Nephron (organoid): ENCODE data around the gene FKBP4.
A peak's percentile ranks its signal among the peaks of the same experiment; 100 is the strongest.

Experiments
- H3K27ac Mint-ChIP-seq, 3 experiments: 2 replicates each; pipeline ENCODE4 v1.8.0; 2020; ENCODE audit warnings: mixed read lengths in 3 of 3, mild to moderate bottlenecking in 2 of 3, moderate library complexity in 1 of 3
- H3K27me3 Mint-ChIP-seq: 2 replicates; pipeline ENCODE4 v1.8.0; 2021; ENCODE audit warnings: low read depth, mild to moderate bottlenecking, moderate library complexity, mixed read lengths
- H3K36me3 Mint-ChIP-seq: 2 replicates; pipeline ENCODE4 v1.8.0; 2020; ENCODE audit warnings: low read depth, mixed read lengths
- H3K4me1 Mint-ChIP-seq: 2 replicates; pipeline ENCODE4 v1.8.0; 2020; ENCODE audit warnings: mixed read lengths
- H3K4me3 Mint-ChIP-seq, 3 experiments: 2 replicates each; pipeline ENCODE4 v1.8.0; 2020; ENCODE audit warnings: mild to moderate bottlenecking in 3 of 3, mixed read lengths in 3 of 3, moderate library complexity in 2 of 3
- H3K9me3 Mint-ChIP-seq: 2 replicates; pipeline ENCODE4 v1.8.0; 2020; ENCODE audit warnings: mixed read lengths
- TF ChIP-seq, protein P1 (sequence below), 3 experiments: fragments of 200-600 bp; sonication (generic); IDR thresholded peaks; one replicate each; pipeline ENCODE4 v1.5.0; 2021; ENCODE audit warnings: antibody characterized with exemption in 3 of 3; ENCODE audit not compliant: unreplicated experiment in 3 of 3

The FKBP4 gene

DNA sequence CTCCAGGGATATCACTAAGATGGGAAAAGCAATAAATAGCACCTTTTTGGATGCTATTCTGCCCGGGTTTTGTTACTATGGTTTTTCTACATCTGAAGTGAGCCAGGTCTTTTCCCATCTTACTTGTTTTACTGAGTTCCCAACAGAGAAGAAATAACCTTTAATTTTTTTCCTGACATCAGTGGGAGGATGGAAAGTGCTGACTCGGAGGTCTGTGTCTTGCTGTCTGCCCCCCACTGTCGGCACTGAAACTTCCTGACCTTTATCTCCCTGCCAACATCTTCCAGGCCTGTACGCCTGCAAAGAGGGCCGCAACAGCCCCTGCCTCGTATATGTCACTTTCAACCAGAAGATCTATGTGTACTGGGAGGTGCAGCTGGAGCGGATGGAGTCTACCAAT, 28.7 kb downstream of the FKBP4 start:
- Mint-ChIP-seq H3K36me3 (peaks cover 79% of the 10 kb centered on the region), H3K27ac (peak overlapping the region; percentile 80), H3K4me3 (no peak overlapping the region), H3K9me3 (no peaks in the 10 kb centered on the region), H3K27me3 (peaks cover 3% of the 10 kb centered on the region), H3K4me1 (peaks cover 7% of the 10 kb centered on the region)
- TF ChIP-seq, protein P1, sequence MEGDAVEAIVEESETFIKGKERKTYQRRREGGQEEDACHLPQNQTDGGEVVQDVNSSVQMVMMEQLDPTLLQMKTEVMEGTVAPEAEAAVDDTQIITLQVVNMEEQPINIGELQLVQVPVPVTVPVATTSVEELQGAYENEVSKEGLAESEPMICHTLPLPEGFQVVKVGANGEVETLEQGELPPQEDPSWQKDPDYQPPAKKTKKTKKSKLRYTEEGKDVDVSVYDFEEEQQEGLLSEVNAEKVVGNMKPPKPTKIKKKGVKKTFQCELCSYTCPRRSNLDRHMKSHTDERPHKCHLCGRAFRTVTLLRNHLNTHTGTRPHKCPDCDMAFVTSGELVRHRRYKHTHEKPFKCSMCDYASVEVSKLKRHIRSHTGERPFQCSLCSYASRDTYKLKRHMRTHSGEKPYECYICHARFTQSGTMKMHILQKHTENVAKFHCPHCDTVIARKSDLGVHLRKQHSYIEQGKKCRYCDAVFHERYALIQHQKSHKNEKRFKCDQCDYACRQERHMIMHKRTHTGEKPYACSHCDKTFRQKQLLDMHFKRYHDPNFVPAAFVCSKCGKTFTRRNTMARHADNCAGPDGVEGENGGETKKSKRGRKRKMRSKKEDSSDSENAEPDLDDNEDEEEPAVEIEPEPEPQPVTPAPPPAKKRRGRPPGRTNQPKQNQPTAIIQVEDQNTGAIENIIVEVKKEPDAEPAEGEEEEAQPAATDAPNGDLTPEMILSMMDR (IDR thresholded peaks at IDR 0.05; ENCODE audit: unreplicated experiment in 3 of 3), result no peak

DNA sequence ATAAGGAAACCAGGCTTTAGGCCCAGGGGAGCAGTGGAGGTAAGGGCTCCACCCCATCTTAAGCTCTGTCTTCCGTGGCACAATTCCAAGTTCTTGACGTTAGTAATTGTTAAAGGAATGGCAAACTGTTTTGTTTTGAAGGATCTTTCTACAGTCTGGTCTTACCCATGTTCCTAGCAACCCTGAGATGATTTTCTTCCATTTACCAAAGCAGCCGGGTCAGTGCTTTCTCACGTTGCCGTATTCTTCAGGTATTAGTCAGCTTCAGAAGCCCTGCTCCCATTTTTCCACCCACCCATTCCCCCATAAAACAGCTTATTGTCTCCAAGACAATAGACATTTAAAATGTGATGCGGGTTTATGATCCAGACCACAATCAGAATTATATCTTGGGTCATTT, 29.8 kb downstream of the FKBP4 start:
- peaks cover 83% of the 10 kb centered on the region for H3K36me3 Mint-ChIP-seq
- H3K9me3 Mint-ChIP-seq, result no peaks in the 10 kb centered on the region
- H3K4me3 Mint-ChIP-seq, result no peak overlapping the region
- H3K27me3 Mint-ChIP-seq, result peaks cover 3% of the 10 kb centered on the region
- TF ChIP-seq, protein P1 (IDR thresholded peaks at IDR 0.05; ENCODE audit: unreplicated experiment in 3 of 3), result no peak
- peaks cover 7% of the 10 kb centered on the region for H3K4me1 Mint-ChIP-seq
- peak overlapping the region in 1 of 3 experiments; percentile 80 for H3K27ac Mint-ChIP-seq

GRCh38 chr12:2825132-2825531, 30.4 kb downstream of the FKBP4 start:
- TF ChIP-seq, protein P1 (IDR thresholded peaks at IDR 0.05; ENCODE audit: unreplicated experiment in 3 of 3), result no peak
- H3K4me3 Mint-ChIP-seq, result no peak overlapping the region
- peak overlapping the region in 1 of 3 experiments; percentile 34 for H3K27ac Mint-ChIP-seq
- H3K27me3 Mint-ChIP-seq, result no peaks in the 10 kb centered on the region
- H3K9me3 Mint-ChIP-seq, result no peaks in the 10 kb centered on the region
- H3K36me3 Mint-ChIP-seq, result peaks cover 81% of the 10 kb centered on the region
- peaks cover 7% of the 10 kb centered on the region for H3K4me1 Mint-ChIP-seq

GRCh38 chr12:2826036-2826435, 31.3 kb downstream of the FKBP4 start:
- peaks cover 7% of the 10 kb centered on the region for H3K4me1 Mint-ChIP-seq
- H3K4me3 Mint-ChIP-seq, result no peak overlapping the region
- H3K27me3 Mint-ChIP-seq, result no peaks in the 10 kb centered on the region
- peaks cover 82% of the 10 kb centered on the region for H3K36me3 Mint-ChIP-seq
- peak overlapping the region in 1 of 3 experiments; percentile 39 for H3K27ac Mint-ChIP-seq
- H3K9me3 Mint-ChIP-seq, result no peaks in the 10 kb centered on the region
- TF ChIP-seq, protein P1 (IDR thresholded peaks at IDR 0.05; ENCODE audit: unreplicated experiment in 3 of 3), result no peak

GRCh38 chr12:2826721-2827515, 32.1 kb downstream of the FKBP4 start:
- peaks cover 7% of the 10 kb centered on the region for H3K4me1 Mint-ChIP-seq
- peak overlapping the region in 1 of 3 experiments; percentile 39 for H3K27ac Mint-ChIP-seq
- peaks cover 81% of the 10 kb centered on the region for H3K36me3 Mint-ChIP-seq

More at GRCh38 chr12:2826721-2827515, 32.1 kb downstream of the FKBP4 start:
- Mint-ChIP-seq H3K9me3 (no peaks in the 10 kb centered on the region), H3K4me3 (no peak overlapping the region), H3K27me3 (no peaks in the 10 kb centered on the region)
- TF ChIP-seq, protein P1 (IDR thresholded peaks at IDR 0.05; ENCODE audit: unreplicated experiment in 3 of 3), result no peak
